ENCODE measurements around the gene LCNL1.

Gene LCNL1

GRCh38 chr9:136982232-136983051, at the start of gene LCNL1:
TSS of gene LCNL1 (plus strand) at chr9:136982993. CDS start at chr9:136983587, 594 bp downstream.
- TF ChIP-seq ZFX (IDR thresholded peaks at IDR 0.05; ENCODE audit: borderline replicate concordance) (no peak), CTCF (IDR thresholded peaks at IDR 0.05) (no peak)
- H3K27ac ChIP-seq = no peak within 1 kb of the TSS

GRCh38 chr9:136934277-136934676, 48.5 kb upstream of the LCNL1 start:
- no peak overlapping the region for H3K27ac ChIP-seq
- TF ChIP-seq CTCF (IDR thresholded peaks at IDR 0.05) (no peak), ZFX (IDR thresholded peaks at IDR 0.05; ENCODE audit: borderline replicate concordance) (no peak)

GRCh38 chr9:136935651-136936050, 47.1 kb upstream of the LCNL1 start:
- H3K27ac ChIP-seq = no peak overlapping the region
- TF ChIP-seq CTCF (IDR thresholded peaks at IDR 0.05) = no peak
- TF ChIP-seq ZFX (IDR thresholded peaks at IDR 0.05; ENCODE audit: borderline replicate concordance) = no peak

GRCh38 chr9:136936645-136937170, 46.1 kb upstream of the LCNL1 start:
- H3K27ac ChIP-seq = 0 out of 2 replicates have a peak overlapping the region, but pooled peaks have one; percentile 0
- TF ChIP-seq CTCF (IDR thresholded peaks at IDR 0.05) (no peak), ZFX (IDR thresholded peaks at IDR 0.05; ENCODE audit: borderline replicate concordance) (no peak)

GRCh38 chr9:136937186-136938001, 45.4 kb upstream of the LCNL1 start:
- H3K27ac ChIP-seq = 0 out of 2 replicates have a peak overlapping the region, but pooled peaks have one; percentile 13
- TF ChIP-seq ZFX (IDR thresholded peaks at IDR 0.05; ENCODE audit: borderline replicate concordance) (no peak), CTCF (IDR thresholded peaks at IDR 0.05) (no peak)

GRCh38 chr9:136939431-136939995, 43.3 kb upstream of the LCNL1 start:
- TF ChIP-seq ZFX (IDR thresholded peaks at IDR 0.05; ENCODE audit: borderline replicate concordance) = no peak
- TF ChIP-seq CTCF (IDR thresholded peaks at IDR 0.05) = no peak
- H3K27ac ChIP-seq = 0 out of 2 replicates have a peak overlapping the region, but pooled peaks have one; percentile 25
